Hindlimb muscle (tissue), 1 donor: ENCODE data around the gene SYCP3. TPM values are rescaled to one million over a fixed set of nuclear protein-coding genes. Genes with fewer than 3 reads are reported as not detected.
"Not testable (repeated sequence)": the region's sequence is repeated elsewhere in the genome, so short reads cannot be mapped to it uniquely, and the experiment has no call there.

Experiments used
- DNase-seq: peaks from one replicate; pipeline ENCODE4 v3.0.0-alpha.2; 2013
- polyA plus RNA-seq: library from polyadenylated mRNA; unstranded; fragments of 120-200 nt; gene quantifications from one replicate; pipeline ENCODE4 v1.2.1, GENCODE V29; 2013; ENCODE audit not compliant: insufficient read length

SYCP3 gene
- polyA plus RNA-seq, 1 donor = 0.41 TPM

DNA sequence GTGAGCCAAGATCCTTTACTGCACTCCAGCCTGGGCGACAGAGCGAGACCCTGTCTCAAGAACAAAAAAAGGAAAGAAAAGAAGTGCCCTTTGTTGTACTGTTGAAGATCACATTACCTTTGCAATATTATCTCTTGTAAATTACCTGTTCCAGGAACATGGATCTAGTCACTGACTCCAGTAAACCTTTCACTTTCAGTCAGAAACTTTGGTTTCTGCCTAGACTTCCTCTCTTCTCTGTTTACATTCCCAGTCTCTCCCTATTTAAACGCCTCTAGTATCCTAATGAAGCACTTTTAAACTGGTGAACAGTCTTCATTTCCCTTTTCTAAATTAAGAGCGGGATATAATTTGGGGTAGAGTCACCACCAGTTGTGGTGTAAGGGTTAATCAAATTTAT lies 29.0 kb downstream of the SYCP3 start:
- no peak for DNase-seq

DNA sequence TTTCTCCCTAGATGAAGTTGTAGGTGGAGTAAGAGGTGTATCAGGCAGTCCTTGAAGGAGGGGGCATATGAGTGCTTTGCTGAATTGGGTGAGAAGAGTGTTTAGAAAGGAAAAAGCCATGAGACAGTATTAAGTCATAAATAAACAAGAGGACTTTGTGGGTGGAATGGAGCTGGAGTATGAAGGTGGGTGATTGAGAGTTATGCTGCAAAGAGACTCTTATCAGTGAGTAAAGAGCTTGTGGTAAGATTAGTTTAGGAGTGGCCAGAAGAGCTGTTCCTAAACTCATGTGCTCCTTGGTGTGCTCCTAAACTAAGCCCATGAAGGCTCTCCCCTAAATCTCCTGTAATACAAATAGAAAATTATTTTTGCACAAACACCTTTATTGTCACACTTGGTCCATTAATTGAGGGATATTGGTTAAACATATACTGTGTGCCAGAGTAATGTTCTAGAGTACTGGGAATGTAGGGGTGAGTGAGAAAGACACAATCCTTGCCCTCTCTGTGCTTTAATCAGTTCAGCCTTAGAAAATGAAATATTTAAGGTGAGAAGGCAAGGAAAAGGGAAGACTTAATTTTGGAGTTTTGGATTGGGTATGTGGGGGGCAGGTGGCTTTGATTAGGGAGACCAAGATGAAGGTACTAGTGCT lies 32.0 kb downstream of the SYCP3 start:
- DNase-seq = no peak

DNA sequence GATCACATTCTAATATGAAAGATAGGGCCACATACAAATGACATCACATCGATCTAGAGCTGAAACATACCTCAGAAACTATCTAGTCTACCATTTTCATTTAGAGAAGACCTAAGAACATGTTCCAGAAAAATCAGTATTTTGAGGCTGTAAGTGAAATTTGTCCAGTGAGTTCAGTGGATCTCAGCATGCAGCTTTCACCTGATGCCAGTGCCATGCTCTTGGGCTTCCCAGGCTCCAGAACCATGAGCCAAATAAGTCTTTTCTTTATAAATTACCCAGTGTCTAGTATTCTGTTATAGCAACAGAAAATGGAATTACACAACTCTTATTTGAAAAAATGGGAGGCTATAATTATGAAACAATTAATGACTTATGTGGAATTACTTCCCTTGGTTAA lies 32.9 kb downstream of the SYCP3 start:
- DNase-seq = no peak

DNA sequence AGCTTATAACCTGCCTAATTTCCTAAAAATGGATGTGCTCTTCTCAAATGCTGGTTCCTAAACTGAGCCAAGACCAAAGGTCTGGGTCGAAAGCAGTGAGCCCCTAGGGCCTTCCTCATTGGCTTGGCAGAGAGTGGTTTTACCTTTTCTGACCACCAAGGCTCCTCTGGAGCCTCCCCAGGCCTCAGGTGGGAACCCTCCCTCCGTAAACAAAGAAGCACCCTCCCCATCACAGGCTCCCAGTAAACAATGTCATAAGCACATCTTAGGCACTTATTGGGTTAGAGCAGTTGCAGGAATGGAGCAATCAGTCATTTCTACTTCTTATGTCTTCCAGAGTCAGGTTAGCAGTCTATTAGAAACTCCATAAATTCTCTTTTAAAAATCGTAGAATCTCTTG lies 35.8 kb downstream of the SYCP3 start:
- no peak for DNase-seq

DNA sequence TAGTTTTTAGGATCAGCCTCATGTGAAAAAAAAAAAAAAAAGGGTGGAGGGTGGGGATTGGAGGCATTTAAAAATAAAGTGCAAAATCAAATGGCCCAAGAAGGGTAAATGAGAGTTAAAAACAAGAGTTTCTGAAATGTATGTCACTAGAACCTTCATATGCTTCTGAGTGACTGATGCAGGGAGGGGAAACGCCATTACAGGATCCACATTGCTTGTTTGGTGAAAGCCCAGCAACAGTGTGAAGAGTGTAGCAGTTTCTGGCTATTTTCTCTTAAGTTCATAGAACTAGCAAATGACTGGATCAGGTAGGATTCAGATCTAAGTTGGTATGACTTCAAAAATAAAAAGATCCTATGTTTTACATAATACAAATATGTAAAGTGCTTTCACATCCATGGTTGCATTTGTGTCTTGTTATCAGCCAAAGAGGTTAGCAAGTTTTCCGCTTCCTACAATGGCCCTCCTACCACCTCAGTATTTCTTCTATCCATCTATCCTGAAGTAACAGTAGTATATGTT lies 38.9 kb downstream of the SYCP3 start:
- no peak for DNase-seq

DNA sequence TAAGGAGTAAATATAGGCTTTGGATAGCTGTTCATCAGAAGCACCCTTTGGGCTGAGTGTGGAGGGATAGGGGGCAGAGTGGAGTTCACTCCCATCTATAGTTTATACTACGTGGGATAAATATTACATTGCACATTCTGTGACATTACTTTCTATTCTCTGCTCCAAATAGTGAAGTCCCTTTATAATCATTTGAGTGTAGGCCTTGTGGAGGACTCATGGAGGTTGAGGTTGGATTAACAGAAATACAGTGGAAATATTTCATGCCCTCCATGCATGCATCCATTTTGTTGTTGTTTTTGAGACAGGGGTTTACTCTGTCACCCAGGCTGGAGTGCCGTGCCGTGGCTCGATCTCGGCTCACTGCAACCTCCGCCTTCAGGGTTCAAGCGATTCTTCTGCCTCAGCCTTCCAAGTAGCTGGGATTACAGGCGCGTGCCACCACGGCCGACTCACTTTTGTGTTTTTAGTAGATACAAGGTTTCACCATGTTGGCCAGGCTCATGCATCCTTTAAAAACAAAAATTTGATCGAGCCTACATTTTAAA lies 40.4 kb downstream of the SYCP3 start:
- peak; percentile 16 for DNase-seq

DNA sequence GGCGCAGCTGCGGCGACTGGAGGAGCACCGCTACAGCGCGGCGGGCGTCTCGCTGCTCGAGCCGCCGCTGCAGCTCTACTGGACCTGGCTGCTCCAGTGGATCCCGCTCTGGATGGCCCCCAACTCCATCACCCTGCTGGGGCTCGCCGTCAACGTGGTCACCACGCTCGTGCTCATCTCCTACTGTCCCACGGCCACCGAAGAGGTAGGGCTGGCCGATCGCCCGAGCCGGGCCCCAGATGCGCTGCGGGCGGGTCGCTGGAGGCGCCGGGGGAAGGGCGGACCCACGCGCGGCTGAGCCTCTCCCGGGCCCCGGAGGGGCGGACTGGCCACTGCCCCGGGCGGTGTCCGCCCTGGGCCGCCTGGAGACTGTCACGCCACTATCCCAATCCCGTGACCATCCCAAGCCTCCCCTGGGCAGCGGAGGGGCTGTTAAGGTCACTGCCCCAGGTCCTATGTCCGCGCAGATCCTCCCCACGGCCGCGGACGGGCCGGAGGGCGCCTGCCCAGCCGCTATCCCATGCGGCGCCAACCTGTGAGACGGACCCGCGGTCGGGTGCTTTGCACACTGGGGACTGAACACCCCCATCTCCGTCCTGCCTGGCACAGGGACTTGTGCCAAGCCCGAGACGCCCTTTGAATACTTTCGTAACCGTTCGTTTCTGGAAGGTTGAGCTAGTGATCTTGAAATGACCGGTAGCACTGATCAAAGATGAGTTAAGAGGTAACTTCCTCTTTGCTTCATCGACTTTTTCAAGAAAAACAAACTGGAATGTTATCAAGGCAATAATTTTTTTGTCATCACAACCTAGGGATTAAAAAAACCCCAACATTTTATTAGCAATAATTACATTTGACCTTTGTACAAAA lies 41.1 kb downstream of the SYCP3 start:
- DNase-seq = peak; percentile 33

DNA sequence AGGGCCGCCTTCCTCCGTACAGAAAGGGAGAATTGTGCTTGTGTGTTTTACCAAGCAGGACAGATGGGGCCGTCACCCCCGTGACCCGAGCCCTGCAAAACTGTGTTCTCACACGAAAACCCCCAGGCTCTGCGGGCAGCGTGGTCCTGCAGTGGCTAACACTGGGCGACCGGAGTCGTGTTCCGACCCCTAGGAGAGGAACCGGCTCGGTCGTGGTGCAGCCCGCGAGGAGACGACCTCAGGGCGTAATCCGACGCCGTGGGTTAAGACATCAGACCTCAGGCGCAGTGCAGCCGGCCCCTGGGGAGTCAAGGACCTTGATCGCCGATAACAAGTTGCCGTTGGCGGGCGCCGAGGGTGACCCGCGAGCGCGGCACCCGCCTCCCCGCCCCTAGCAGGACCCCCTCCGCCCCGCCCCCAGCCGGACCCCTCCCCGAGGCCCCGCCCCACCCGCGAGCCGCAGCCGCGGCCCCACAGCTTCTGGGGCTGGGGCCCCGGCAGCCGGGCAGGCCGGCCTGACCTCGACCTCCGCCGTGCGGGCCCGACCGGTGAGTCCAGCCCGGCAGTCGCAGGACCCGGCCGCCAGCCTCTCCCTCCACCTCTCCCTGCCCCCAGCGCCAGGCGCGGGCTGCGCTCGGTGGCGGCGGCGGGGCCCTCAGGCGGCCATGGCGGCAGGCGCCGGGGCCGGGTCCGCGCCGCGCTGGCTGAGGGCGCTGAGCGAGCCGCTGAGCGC lies 41.9 kb downstream of the SYCP3 start, which contains the start of gene CHPT1:
CHPT1 (plus strand) TSS at position 444 of the 733 bp plus-strand sequence; CDS start at position 666, 222 bp downstream.
- peak; percentile 54 for DNase-seq

DNA sequence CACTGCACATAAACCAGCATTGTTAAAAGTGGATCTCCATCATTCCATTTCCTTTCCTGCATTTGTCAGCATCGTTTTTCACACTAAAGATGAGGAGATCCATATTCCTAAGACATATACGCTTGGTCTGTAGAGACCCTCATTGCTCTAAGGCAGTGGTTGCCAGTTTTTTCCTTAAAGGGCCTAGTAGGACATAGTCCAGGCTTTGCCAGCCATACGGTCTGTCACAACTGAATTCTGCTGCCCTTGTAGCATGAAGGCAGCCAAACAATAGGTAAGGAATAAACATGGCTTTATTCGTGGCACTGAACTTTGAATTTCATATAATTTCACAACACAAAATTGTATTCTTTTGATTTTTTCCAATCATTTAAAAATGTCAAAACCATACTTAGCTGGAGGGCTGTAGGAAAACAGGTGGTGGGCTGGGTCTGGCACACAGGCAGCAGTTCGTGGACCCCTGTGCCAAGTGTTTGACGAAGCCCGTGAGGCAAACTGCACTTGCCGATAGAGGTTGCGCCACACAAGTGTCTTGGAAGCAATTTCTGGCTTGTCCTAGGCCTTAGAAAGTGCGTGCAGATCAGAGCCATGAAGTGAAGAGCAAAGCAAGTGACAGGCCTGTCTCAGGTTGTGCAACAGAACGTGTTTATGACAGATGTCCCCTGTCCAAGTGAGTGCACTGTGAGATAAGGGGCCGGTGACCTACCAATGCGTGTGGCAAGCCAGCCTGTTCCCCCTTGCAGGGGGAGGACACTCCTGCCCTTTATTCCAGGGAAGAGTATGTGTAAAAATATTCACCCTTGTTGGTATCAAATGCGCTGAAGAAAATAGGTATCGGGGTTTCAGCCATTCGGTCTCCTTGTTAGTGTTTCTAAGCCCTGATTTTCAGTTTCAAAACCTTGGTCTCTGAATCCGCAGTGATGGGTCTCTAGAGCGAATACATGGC lies 42.7 kb downstream of the SYCP3 start:
- peak; percentile 23 for DNase-seq

DNA sequence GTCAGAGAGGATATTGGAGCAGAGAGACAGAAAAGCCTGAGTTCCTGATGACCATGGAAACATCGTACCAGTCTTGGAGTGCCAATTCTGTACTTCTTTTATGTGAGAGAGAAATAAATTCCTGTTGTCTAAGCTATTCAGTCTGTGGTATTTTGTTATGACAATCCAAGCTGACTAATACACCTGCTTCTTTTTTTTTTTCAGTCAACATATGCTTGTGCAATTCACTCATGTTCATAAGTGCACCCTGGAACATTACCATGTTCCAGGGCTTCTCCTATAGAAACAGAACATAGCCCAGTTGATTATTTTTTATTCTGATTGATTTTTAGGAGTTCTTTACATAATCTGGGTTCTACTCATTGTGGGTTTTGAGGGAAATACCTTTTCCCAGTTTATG lies 43.6 kb downstream of the SYCP3 start:
- no peak for DNase-seq

DNA sequence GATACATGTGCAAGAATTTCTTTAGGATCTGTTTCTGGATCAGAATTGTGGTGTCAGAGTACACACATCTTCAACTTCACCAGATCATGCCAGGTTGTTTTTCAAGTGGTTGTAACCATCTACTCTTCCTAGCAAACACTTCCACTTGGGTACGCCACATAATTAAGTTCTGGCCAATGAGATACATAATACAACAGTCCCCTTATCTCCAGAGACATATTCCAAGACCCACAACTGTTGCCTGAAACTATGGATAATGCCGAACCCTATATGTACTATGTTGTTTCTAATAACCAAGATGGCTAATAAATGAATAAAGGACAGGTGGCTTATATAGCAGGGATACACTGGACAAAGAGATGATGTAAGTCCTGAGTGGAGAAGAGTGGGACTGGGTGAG lies 44.3 kb downstream of the SYCP3 start:
- no peak for DNase-seq

DNA sequence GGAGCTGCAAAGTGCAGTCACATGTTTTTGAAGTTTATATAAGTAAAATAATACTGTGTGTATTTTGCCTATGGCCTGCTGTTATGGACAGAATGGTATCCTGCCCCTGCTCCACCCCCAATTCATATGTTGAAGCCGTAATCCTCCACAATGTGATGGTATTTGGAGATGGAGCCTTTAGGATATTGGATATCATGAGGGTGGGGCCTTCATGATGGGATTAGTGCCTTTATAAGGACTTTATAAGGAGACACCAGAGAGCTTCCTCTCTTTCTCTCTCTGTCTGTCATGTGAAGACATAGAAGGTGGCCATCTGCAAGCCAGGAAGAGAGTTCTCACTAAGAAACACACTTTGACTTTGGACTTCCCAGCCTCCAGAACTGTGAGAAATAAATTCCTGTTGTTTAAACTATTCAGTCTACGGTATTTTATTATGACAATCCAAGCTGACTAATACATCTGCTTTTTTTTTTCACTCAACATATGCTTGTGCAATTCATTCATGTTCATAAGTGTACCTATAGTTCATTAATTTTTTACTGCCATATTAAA lies 44.9 kb downstream of the SYCP3 start:
- no peak for DNase-seq

DNA sequence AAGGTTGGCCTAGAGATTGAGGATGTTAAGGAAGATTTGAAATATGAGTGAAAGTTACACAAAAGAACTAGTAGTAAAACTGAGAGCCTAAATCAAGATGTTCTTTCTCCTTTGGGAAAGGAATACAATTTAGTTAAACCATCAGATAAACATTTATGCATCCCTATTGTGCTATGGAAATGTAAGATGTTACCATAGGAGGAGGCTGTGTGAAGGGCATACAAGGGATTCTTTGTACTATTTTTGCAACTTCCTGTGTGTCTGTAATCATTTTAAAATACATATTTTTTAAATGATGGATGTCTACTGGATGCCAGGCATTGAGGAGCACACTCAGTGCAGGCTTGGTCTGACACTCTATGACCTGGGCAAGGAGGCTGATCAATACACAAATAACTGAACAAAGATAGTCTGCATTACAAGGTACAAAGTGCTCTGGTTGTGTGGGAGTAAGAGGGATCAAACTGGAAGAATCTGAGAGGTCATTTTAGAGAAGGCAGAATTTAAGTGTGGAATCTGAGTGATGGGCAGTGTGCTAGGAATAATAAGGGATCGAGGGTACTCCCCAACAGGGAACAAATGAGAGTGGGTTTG lies 47.7 kb downstream of the SYCP3 start:
- DNase-seq = no peak

DNA sequence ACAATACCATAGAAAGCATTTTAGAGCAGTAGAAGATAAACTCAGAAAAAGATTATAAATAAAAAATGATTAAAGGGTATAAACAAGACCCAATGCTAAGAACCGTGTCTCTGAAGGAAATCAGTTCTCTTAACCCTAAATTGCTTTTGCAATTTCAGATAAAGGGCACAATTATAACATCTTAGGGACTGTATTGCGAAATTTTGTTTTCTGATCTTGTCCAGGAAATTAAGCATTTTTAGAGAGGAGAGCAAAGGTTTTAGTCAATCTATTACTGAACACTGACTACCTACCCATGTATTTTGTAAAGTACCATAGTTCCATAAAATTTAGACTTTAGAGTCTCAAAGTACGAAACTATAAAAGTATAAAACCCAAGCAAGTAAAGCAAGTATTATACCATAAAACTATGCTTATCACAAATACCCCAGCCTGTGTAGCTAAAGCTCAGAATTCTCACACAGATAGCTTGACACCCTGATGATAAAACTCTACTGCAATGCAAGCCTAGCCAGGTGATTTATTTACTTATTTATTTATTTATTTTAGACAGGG lies 48.6 kb downstream of the SYCP3 start:
- no peak for DNase-seq

DNA sequence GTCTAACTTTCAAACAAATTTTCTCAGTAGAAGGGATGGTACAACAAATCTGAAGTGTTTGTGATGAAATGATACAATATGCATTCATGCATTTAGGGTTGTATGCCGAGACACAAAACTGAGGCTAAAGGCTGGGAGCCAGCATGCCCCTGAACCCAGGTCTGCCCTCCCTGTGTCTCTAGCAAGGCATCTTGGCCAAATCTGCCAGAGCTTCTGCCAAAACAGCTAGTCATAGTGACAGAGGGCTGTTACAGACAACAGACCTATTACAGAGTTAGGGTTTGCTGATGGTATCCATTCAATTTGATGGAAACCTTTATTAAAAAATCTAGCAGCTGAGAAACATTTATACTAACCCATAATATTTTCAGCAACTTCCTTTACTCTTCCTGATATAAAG lies 53.1 kb downstream of the SYCP3 start:
- no peak for DNase-seq

DNA sequence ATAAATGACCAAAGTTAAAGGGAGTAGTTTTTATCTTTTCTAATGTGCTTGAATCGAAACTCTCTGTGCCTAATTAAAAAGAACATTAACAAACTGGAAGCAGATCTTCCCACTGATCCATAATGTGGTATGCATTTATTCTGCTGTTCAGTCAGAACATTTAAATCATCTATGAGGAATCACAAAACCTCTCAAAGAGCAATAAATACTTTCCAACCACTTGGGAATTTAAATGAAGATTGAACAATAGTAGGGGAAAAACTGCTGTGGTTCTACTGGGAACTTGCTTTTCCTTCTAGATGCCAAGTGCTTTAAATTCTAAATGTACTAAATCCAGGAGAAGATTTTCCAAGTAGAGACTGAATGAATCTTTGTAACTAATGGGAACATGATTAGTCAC lies 54.2 kb downstream of the SYCP3 start:
- no peak for DNase-seq

DNA sequence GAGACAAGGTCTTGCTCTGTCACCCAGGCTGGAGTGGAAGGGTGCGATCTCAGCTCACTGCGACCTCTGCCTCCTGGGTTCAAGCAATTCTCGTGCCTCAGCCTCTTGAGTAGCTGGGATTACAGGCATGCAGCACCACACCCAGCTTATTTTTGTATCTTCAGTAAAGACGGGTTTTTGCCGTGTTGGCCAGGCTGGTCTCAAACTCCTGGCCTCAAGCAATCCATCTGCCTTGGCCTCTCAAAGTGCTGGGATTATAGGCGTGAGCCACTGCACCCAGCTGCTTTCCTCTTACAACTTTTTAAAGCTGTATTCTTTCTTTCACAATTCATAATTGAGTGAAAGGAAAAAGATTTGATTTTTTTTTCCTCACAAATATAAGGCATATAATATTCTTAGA lies 57.6 kb downstream of the SYCP3 start:
- not testable (repeated sequence) for DNase-seq

DNA sequence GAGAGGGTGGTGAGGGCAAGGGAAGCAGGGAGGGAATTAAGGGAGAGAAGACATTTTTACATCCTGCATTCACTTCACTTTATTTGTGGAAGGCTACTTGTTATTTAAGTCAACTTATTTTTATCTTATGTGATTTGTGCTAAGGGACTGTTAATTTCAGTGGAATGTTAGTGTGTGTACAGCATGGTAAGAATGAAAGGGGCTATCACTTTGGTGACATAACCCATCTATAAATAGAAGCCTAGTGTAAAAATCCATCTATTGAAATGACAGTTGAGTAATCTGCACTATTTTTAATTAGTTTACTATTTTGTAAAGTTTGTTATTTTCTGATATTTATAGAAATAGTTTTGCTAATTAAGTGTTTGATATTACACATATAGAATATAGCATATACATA lies 58.6 kb downstream of the SYCP3 start:
- DNase-seq = no peak

DNA sequence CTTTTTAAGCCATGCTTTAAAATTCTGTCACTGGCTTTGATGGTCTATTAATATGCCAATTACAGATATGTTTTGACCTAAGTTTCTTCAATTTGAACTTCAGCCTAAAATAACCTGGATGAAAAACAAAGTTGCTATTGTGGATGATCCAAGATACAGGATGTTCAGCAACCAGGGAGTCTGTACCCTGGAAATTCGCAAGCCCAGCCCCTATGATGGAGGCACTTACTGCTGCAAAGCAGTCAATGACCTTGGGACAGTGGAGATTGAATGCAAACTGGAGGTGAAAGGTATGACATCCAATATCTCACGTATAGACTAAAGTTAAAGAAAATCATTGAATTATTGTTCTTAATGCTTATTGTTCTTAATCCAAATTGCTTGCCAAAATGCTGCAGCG lies 59.0 kb downstream of the SYCP3 start:
- no peak for DNase-seq
